GM23338 (cell line): ENCODE results near the gene DENND1B.

Source experiments
- CREB1 ChIP-seq: fragments of 250-450 bp; sonication (Bioruptor Pico); IDR thresholded peaks from 2 replicates; pipeline ENCODE4 v1.5.0; 2020; ENCODE audit warnings: low read depth, mild to moderate bottlenecking, moderate library complexity
- POLR2AphosphoS5 ChIP-seq: IDR thresholded peaks from 2 replicates; pipeline ENCODE4 v1.6.1; 2016; ENCODE audit warnings: antibody characterized with exemption, low read depth
- ZNF114 ChIP-seq: fragments of 250-450 bp; sonication (Bioruptor Pico); IDR thresholded peaks from 2 replicates; pipeline ENCODE4 v1.5.0; 2020; ENCODE audit warnings: mild to moderate bottlenecking, moderate library complexity
- ZNF331 ChIP-seq: fragments of 250-450 bp; sonication (Bioruptor Pico); IDR thresholded peaks from 2 replicates; pipeline ENCODE4 v1.5.0; 2020; ENCODE audit warnings: low read depth, mild to moderate bottlenecking, moderate library complexity
- TF ChIP-seq, protein P1 (sequence below), 2 experiments: fragments of 200-600 bp in 1 of 2; sonication (generic) in 1 of 2; conservative IDR thresholded peaks; 2 replicates each; pipeline versions ENCODE4 v1.5.1 to v1.6.1; 2016 to 2017; ENCODE audit warnings: antibody characterized with exemption in 2 of 2, low read depth in 2 of 2, mild to moderate bottlenecking in 2 of 2, moderate library complexity in 1 of 2

DNA sequence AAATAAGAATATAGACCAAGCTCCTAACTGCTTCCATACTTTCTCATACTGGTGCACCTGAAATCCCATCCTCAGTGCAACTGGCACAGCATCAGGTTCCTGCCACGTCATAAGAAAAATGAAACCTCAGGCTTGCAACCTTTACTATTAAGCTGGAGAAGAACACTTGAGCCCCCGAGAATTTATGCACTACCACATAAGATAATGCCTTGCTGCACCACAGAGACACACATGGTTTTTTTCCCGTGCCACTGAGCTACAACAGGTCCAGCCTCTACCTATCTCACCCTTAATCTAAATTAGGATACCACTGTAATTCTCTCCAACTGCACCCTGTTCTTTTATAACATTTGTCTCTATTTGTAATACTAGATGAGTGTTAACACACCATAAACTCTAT lies 174.5 kb downstream of the DENND1B start:
- no peak for TF ChIP-seq CREB1
- TF ChIP-seq ZNF331 (CRISPR knock-in tag), result no peak
- TF ChIP-seq POLR2AphosphoS5, result no peak
- TF ChIP-seq, protein P1, sequence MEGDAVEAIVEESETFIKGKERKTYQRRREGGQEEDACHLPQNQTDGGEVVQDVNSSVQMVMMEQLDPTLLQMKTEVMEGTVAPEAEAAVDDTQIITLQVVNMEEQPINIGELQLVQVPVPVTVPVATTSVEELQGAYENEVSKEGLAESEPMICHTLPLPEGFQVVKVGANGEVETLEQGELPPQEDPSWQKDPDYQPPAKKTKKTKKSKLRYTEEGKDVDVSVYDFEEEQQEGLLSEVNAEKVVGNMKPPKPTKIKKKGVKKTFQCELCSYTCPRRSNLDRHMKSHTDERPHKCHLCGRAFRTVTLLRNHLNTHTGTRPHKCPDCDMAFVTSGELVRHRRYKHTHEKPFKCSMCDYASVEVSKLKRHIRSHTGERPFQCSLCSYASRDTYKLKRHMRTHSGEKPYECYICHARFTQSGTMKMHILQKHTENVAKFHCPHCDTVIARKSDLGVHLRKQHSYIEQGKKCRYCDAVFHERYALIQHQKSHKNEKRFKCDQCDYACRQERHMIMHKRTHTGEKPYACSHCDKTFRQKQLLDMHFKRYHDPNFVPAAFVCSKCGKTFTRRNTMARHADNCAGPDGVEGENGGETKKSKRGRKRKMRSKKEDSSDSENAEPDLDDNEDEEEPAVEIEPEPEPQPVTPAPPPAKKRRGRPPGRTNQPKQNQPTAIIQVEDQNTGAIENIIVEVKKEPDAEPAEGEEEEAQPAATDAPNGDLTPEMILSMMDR (conservative IDR thresholded peaks at IDR 0.05; ENCODE audit: low read depth in 2 of 2), result no peak
- no peak for TF ChIP-seq ZNF114
